ENCODE measurements around the gene PAQR6. TPM values are rescaled to one million over a fixed set of nuclear protein-coding genes. Genes with fewer than 3 reads are reported as not detected.

Gene PAQR6
- total RNA-seq, 4 donors from 2014 or later, result 0.63 to 2.3 (median 1.3) TPM

DNA sequence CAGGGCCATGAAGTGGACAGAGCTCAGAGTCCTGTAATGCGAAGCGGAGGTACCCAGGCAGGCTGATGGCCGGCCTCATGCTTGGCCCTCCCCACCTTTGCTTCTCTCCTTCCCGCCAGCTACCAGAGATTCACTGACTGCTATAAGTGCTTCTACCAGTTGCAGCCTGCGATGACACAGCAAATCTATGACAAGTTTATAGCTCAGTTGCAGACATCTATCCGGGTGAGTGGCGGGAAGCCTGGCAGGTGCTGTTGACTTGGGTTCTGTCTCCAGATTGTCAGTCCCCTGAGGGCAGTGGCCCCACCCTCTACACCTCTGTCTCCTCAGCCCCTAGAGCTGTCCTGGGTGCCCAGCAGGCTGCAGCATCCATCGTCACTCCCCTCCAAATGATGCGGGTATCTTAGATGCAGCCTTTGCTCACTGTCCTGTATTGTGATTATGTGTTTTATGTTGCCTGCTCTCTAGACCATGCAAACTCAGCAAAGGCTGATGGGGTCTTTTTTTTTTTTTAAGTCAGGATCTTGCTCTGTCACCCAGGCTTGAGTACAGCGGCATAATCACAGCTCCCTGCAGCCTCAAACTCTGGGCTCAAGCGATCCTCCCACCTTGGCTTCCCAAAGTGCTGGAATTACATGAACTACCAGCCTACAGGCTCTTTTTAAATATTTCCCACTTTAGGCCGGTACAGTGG is 15.5 kb downstream of the PAQR6 start:
- Histone ChIP-seq H3K27me3 (no peaks in the 10 kb centered on the region), H3K4me3 (replicated peaks in 1 of 3) (no peak overlapping the region), H3K9me3 (no peaks in the 10 kb centered on the region), H3K27ac (no peak overlapping the region), H3K4me1 (no peaks in the 10 kb centered on the region), H3K36me3 (peaks cover 16 to 21% of the 10 kb centered on the region in 2 donors)
- WGBS, 2 donors, result 90 to 97% methylated on average over 12 of the region's 12 CpGs
- DNase-seq, result no peak
- TF ChIP-seq POLR2A (IDR thresholded peaks at IDR 0.05), result no peak
- TF ChIP-seq, protein P1, sequence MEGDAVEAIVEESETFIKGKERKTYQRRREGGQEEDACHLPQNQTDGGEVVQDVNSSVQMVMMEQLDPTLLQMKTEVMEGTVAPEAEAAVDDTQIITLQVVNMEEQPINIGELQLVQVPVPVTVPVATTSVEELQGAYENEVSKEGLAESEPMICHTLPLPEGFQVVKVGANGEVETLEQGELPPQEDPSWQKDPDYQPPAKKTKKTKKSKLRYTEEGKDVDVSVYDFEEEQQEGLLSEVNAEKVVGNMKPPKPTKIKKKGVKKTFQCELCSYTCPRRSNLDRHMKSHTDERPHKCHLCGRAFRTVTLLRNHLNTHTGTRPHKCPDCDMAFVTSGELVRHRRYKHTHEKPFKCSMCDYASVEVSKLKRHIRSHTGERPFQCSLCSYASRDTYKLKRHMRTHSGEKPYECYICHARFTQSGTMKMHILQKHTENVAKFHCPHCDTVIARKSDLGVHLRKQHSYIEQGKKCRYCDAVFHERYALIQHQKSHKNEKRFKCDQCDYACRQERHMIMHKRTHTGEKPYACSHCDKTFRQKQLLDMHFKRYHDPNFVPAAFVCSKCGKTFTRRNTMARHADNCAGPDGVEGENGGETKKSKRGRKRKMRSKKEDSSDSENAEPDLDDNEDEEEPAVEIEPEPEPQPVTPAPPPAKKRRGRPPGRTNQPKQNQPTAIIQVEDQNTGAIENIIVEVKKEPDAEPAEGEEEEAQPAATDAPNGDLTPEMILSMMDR (IDR thresholded peaks at IDR 0.05), result no peak
- intact Hi-C loops (cut with DNase I), result no loop called here

DNA sequence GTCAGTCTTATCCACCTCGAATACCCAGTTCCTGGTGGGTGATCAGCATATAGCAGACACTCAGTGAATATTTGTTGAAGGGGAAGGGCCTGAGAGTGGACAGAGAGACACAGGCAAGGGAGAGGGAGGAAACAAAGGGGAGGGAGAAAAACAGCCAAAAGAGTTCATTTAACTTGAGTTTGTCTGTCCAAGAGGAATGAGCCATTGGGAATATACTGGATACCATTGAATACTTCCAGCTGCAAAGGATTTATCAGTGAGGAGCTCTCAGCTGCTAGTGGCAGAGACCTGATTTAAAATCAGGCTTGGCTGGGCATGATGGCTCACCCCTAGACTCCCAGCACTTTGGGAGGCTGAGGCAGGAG is 17.4 kb downstream of the PAQR6 start:
- WGBS, 2 donors, result 75 to 96% methylated on average over 1 of the region's 1 CpG
- TF ChIP-seq, protein P1 (IDR thresholded peaks at IDR 0.05), result no peak
- no peak for TF ChIP-seq POLR2A (IDR thresholded peaks at IDR 0.05)

GRCh38 chr1:156229809-156230472 is 17.9 kb downstream of the PAQR6 start:
- TF ChIP-seq, protein P1 (IDR thresholded peaks at IDR 0.05), result no peak
- no peak for TF ChIP-seq POLR2A (IDR thresholded peaks at IDR 0.05)
- peaks cover 0 to 6% of the 10 kb centered on the region in 2 donors for H3K36me3 ChIP-seq

More for the DNA sequence above, 17.4 kb downstream of the PAQR6 start:
- H3K4me3 ChIP-seq (replicated peaks in 1 of 3), result no peak overlapping the region
- H3K27ac ChIP-seq, result no peak overlapping the region
- no peaks in the 10 kb centered on the region for H3K4me1 ChIP-seq
- intact Hi-C loops (cut with DNase I), result no loop called here
- peaks cover 0 to 6% of the 10 kb centered on the region in 2 donors for H3K36me3 ChIP-seq
- H3K9me3 ChIP-seq, result no peaks in the 10 kb centered on the region
- DNase-seq, result no peak
- no peaks in the 10 kb centered on the region for H3K27me3 ChIP-seq

DNA sequence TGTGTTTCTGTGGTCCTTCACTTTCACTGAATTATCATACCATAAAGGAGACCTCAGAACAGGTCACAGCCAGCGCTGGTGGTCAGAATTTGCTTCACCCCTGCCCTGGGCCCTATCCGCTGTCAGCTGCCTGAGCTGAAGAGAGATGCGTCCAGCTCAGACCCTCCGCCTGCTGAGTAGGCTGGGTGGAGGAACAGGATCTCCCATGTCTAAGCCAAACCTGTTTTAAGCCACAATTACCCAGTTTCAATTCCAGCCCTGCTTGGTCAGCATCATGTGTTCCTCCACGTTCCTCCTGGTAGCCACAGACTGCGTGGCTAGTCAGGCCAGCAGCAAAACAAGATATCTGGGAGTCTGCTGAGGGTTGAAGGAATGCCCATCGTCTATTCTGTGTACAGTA is 19.4 kb downstream of the PAQR6 start:
- TF ChIP-seq POLR2A (IDR thresholded peaks at IDR 0.05), result no peak
- TF ChIP-seq, protein P1 (IDR thresholded peaks at IDR 0.05), result no peak
- 79 to 93% methylated on average over 7 of the region's 7 CpGs for WGBS, 2 donors
- H3K27ac ChIP-seq, result no peak overlapping the region
- H3K36me3 ChIP-seq, result peaks cover 3 to 4% of the 10 kb centered on the region in 2 donors
- H3K9me3 ChIP-seq, result no peaks in the 10 kb centered on the region
- intact Hi-C loops (cut with DNase I), result loop anchor here (5.0 kb wide), 2 partner anchors 81 to 131 kb away; no protein-coding TSS in a partner anchor
- H3K4me3 ChIP-seq (replicated peaks in 1 of 3), result no peak overlapping the region
- H3K4me1 ChIP-seq, result peaks cover 0 to 4% of the 10 kb centered on the region in 2 donors
- no peaks in the 10 kb centered on the region for H3K27me3 ChIP-seq
- DNase-seq, result no peak

More at GRCh38 chr1:156229809-156230472, 17.9 kb downstream of the PAQR6 start:
- no peak overlapping the region for H3K4me3 ChIP-seq (replicated peaks in 1 of 3)
- H3K9me3 ChIP-seq, result no peaks in the 10 kb centered on the region
- intact Hi-C loops (cut with DNase I), result loop anchor here (5.0 kb wide), 2 partner anchors 83 to 133 kb away; no protein-coding TSS in a partner anchor
- no peak overlapping the region for H3K27ac ChIP-seq
- H3K4me1 ChIP-seq, result peaks cover 0 to 3% of the 10 kb centered on the region in 2 donors
- no peak for DNase-seq
- WGBS, 2 donors, result 84 to 92% methylated on average over 11 of the region's 11 CpGs
- H3K27me3 ChIP-seq, result no peaks in the 10 kb centered on the region

DNA sequence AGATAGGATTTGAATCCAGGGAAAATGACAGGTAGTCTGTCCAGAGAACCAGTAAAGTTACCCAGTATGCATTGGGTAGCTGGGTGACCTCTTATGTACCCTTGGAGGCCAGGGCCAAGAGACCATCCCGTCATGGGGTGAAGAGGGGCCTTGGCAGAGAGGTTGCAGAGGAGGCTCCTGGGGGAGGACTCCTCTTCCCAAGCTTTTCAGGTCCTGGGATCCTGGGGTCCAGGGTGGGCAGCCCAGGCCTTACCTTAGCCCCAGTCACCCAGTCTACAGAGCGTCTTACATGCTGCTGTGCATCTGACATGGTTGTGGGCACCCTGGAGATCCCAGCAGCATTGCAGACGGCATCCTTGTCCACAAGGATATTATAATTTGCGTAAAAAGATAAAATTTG is 21.1 kb downstream of the PAQR6 start:
- TF ChIP-seq POLR2A (IDR thresholded peaks at IDR 0.05), result no peak
- TF ChIP-seq, protein P1 (IDR thresholded peaks at IDR 0.05), result no peak
- 96 to 98% methylated on average over 4 of the region's 4 CpGs for WGBS, 2 donors
- Histone ChIP-seq H3K4me3 (replicated peaks in 1 of 3) (no peak overlapping the region), H3K27me3 (no peaks in the 10 kb centered on the region), H3K27ac (peak overlapping the region in 1 of 3 donors; percentile 12), H3K4me1 (peaks cover 0 to 4% of the 10 kb centered on the region in 2 donors), H3K36me3 (peaks cover 8 to 16% of the 10 kb centered on the region in 2 donors), H3K9me3 (no peaks in the 10 kb centered on the region)
- no peak for DNase-seq
- intact Hi-C loops (cut with DNase I), result loop anchor here (5.0 kb wide), 2 partner anchors 79 to 129 kb away; no protein-coding TSS in a partner anchor

Measured in thyroid gland (tissue), 4 donors.